ENCODE measurements around the gene AHCTF1. TPM values are rescaled to one million over a fixed set of nuclear protein-coding genes. Genes with fewer than 3 reads are reported as not detected.
A peak's percentile ranks its signal among the peaks of the same experiment; 100 is the strongest.
"Not testable (repeated sequence)": the region's sequence is repeated elsewhere in the genome, so short reads cannot be mapped to it uniquely, and the experiment has no call there.

The AHCTF1 gene
- polyA plus RNA-seq, 4 donors = 44.4 to 62.7 (median 55.4) TPM

- no peak for DNase-seq (ENCODE audit: low read depth in 4 of 4, low spot score in 3 of 4)
These were observed 7.8 kb downstream of the AHCTF1 start for GRCh38 chr1:246923900-246924299.

- DNase-seq (ENCODE audit: low read depth in 4 of 4, low spot score in 3 of 4) = no peak
These were observed 8.3 kb downstream of the AHCTF1 start for GRCh38 chr1:246923482-246923881.

- no peak for DNase-seq (ENCODE audit: low read depth in 4 of 4, low spot score in 3 of 4)
These were observed 10.3 kb downstream of the AHCTF1 start for GRCh38 chr1:246921481-246921880.

GRCh38 chr1:246919902-246920301, 11.8 kb downstream of the AHCTF1 start:
- DNase-seq (ENCODE audit: low read depth in 4 of 4, low spot score in 3 of 4) = no peak

- DNase-seq (ENCODE audit: low read depth in 4 of 4, low spot score in 3 of 4) = not testable (repeated sequence)
These were observed 15.5 kb downstream of the AHCTF1 start for GRCh38 chr1:246916026-246916923.

GRCh38 chr1:246907472-246907871, 24.3 kb downstream of the AHCTF1 start:
- DNase-seq (ENCODE audit: low read depth in 4 of 4, low spot score in 3 of 4) = peak in 3 of 4 donors; percentile 29 to 46 (median 31)

GRCh38 chr1:246906833-246907232, 24.9 kb downstream of the AHCTF1 start:
- no peak for DNase-seq (ENCODE audit: low read depth in 4 of 4, low spot score in 3 of 4)

- no peak for DNase-seq (ENCODE audit: low read depth in 4 of 4, low spot score in 3 of 4)
These were observed 29.9 kb downstream of the AHCTF1 start for GRCh38 chr1:246901874-246902273.

GRCh38 chr1:246897302-246897701, 34.4 kb downstream of the AHCTF1 start:
- no peak for DNase-seq (ENCODE audit: low read depth in 4 of 4, low spot score in 3 of 4)

GRCh38 chr1:246893191-246893939, 38.4 kb downstream of the AHCTF1 start:
- DNase-seq (ENCODE audit: low read depth in 4 of 4, low spot score in 3 of 4) = no peak

GRCh38 chr1:246891105-246891504, 40.6 kb downstream of the AHCTF1 start:
- no peak for DNase-seq (ENCODE audit: low read depth in 4 of 4, low spot score in 3 of 4)

GRCh38 chr1:246888522-246888921, 43.2 kb downstream of the AHCTF1 start:
- no peak for DNase-seq (ENCODE audit: low read depth in 4 of 4, low spot score in 3 of 4)

- not testable (repeated sequence) for DNase-seq (ENCODE audit: low read depth in 4 of 4, low spot score in 3 of 4)
These were observed 46.4 kb downstream of the AHCTF1 start for GRCh38 chr1:246885389-246885788.

- no peak for DNase-seq (ENCODE audit: low read depth in 4 of 4, low spot score in 3 of 4)
These were observed 53.2 kb downstream of the AHCTF1 start for GRCh38 chr1:246878551-246878950.

GRCh38 chr1:246876431-246876830, 55.3 kb downstream of the AHCTF1 start:
- DNase-seq (ENCODE audit: low read depth in 4 of 4, low spot score in 3 of 4) = no peak

GRCh38 chr1:246875041-246876026, 56.4 kb downstream of the AHCTF1 start:
- DNase-seq (ENCODE audit: low read depth in 4 of 4, low spot score in 3 of 4) = no peak

- no peak for DNase-seq (ENCODE audit: low read depth in 4 of 4, low spot score in 3 of 4)
These were observed 65.8 kb downstream of the AHCTF1 start for GRCh38 chr1:246865921-246866320.

GRCh38 chr1:246863791-246864190, 68.0 kb downstream of the AHCTF1 start:
- not testable (repeated sequence) for DNase-seq (ENCODE audit: low read depth in 4 of 4, low spot score in 3 of 4)

- no peak for DNase-seq (ENCODE audit: low read depth in 4 of 4, low spot score in 3 of 4)
These were observed 71.3 kb downstream of the AHCTF1 start for GRCh38 chr1:246860401-246860800.

GRCh38 chr1:246856371-246856770, 75.4 kb downstream of the AHCTF1 start:
- no peak for DNase-seq (ENCODE audit: low read depth in 4 of 4, low spot score in 3 of 4)
